Epithelial cell of esophagus (primary cell): Measurements from ENCODE around the gene CASP12.

ENCODE experiments used
- DNase-seq: peaks from one replicate; pipeline ENCODE4 v3.0.0; 2010; ENCODE audit warnings: low read depth
- H3K4me3 ChIP-seq: 2 replicates; pipeline ENCODE4 v1.5.1; 2011; ENCODE audit warnings: mild to moderate bottlenecking, low read length, control low read depth
- CTCF ChIP-seq: IDR thresholded peaks from 2 replicates; pipeline ENCODE4 v1.5.1; 2011; ENCODE audit warnings: low read depth, mild to moderate bottlenecking, low read length, control low read depth, inconsistent platforms; ENCODE audit not compliant: insufficient read depth; ENCODE audit errors: missing control alignments

CASP12 gene

GRCh38 chr11:104855965-104856364, 42.3 kb downstream of the CASP12 start:
- no peak for TF ChIP-seq CTCF
- no peak for DNase-seq
- H3K4me3 ChIP-seq = no peak overlapping the region

GRCh38 chr11:104853276-104853675, 45.0 kb downstream of the CASP12 start:
- no peak overlapping the region for H3K4me3 ChIP-seq
- TF ChIP-seq CTCF = no peak
- DNase-seq = no peak

- TF ChIP-seq CTCF = no peak
- DNase-seq = peak; percentile 10
These were observed 45.4 kb downstream of the CASP12 start for GRCh38 chr11:104852811-104853210.

GRCh38 chr11:104846216-104846615, 52.0 kb downstream of the CASP12 start:
- no peak for DNase-seq
- TF ChIP-seq CTCF = no peak
- no peak overlapping the region for H3K4me3 ChIP-seq

More at GRCh38 chr11:104852811-104853210, 45.4 kb downstream of the CASP12 start:
- H3K4me3 ChIP-seq = no peak overlapping the region

- H3K4me3 ChIP-seq = no peak overlapping the region
- no peak for DNase-seq
- TF ChIP-seq CTCF = no peak
These were observed 53.8 kb downstream of the CASP12 start for GRCh38 chr11:104844451-104844850.

- no peak for DNase-seq
- TF ChIP-seq CTCF = no peak
- no peak overlapping the region for H3K4me3 ChIP-seq
These were observed 55.0 kb downstream of the CASP12 start for GRCh38 chr11:104843150-104843836.

GRCh38 chr11:104841973-104842525, 56.2 kb downstream of the CASP12 start:
- H3K4me3 ChIP-seq = no peak overlapping the region
- DNase-seq = no peak
- TF ChIP-seq CTCF = no peak
